Measurements from ENCODE around the gene SKAP1. TPM values are rescaled to one million over a fixed set of nuclear protein-coding genes. Genes with fewer than 3 reads are reported as not detected.
A peak's percentile ranks its signal among the peaks of the same experiment; 100 is the strongest.

SKAP1 gene
- total RNA-seq (100 to 1,000 TPM in 2 of 5 donors, 10 to 100 TPM in 3; 71.5 to 142 (median 80.4) TPM), total RNA-seq (15.9 to 105 (median 45.7) reads per million in 29 experiments)
- total RNA-seq (2013): 182 TPM

DNA sequence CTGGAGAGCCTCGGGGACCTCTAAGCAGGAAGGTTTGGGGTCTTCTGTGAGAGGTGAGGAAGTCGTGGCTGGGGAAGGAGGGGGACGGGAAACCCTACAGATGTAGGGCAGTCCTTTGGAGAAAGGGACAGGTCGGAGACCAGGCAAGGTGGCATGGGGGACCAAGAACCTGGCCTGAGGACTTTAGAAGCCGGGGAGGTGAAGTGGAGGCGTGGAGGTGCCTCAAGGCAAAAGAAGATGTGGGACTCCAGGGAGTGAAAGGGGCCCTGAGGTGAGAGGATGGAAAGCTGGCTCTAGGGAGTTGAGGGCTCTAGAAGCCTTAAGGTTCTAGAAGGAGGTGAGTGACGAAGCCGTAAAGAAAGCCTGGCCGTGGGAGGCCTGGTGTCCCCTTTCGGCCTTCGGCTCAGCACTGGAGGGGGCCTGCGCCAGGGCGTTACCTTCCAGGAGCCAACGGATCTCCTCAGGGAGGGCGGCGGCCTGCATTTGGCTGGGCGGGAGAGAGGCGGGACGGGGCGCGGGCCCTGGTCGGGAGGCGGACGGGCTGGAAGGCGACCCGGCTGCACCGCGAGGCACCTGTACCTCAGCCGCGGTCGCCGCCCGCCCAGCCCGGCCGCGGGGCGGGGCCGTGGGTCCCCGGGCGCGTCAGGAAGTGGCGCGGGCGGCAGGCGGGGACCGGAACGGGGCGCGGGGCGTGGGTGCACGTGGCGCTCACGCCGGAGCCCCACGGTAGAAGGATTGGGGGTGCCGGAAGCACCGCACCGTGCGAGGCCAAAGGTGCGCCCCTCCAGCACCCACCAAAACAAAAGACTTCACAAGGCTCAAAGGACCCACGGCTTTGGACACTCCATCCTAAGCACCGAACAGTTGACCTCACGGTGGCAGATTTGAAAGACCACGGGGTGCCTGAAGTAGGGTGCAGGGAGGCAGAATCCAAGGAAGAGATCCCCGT lies at the start of gene SKAP1:
SKAP1 (minus strand) TSS at position 577 of the 949 bp plus-strand sequence.
- Mint-ChIP-seq H3K4me1 (peaks cover 88 to 99% (median 89%) of the 10 kb centered on the region in 3 donors), H3K27me3 (no peaks in the 10 kb centered on the region), H3K4me3 (peak within 1 kb of the TSS; percentile 97 to 99 (median 98)), H3K36me3 (no peaks in the 10 kb centered on the region), H3K27ac (peak within 1 kb of the TSS; percentile 96 to 99), H3K9me3 (no peaks in the 10 kb centered on the region)
- ATAC-seq (replicated peaks in 1 of 4) (peak; percentile 72 to 87 (median 80)), DNase-seq (peak in 34 of 35 experiments; percentile 21 to 82 (median 54))
- peaks cover 31 to 61% of the 10 kb centered on the region in 2 experiments for H3K4me1 ChIP-seq (ENCODE audit: control insufficient read depth in 1 of 2, extremely low read depth in 1 of 2, insufficient read depth in 2 of 2, low read length in 2 of 2)
- H3K27me3 ChIP-seq (replicated peaks in 1 of 2; ENCODE audit: control insufficient read depth in 2 of 2, extremely low read depth in 1 of 2, insufficient read depth in 2 of 2, low read length in 1 of 2): no peaks in the 10 kb centered on the region
- H3K36me3 ChIP-seq (ENCODE audit: control insufficient read depth in 2 of 2, extremely low read depth in 1 of 2, insufficient read depth in 1 of 2, low read length in 1 of 2): peaks cover 0 to 2% of the 10 kb centered on the region in 2 donors
- ChIA-PET POLR2A (interaction anchor here in 1 of 2 donors (1.2 kb wide), 1 partner anchor 10 kb away, joined by 3 read pairs; no protein-coding TSS in a partner anchor), CTCF (no interaction called here)
- no peaks in the 10 kb centered on the region for H3K9me3 ChIP-seq
- H3K4me3 ChIP-seq (ENCODE audit: control insufficient read depth in 1 of 2, extremely low read depth in 1 of 2, low read length in 1 of 2): peak within 1 kb of the TSS; percentile 69 to 96
- under 1% methylated on average over 36 of the region's 65 CpGs for WGBS (ENCODE audit: insufficient coverage)
- peak within 1 kb of the TSS; percentile 96 for H3K27ac ChIP-seq (ENCODE audit: low read length)

- no peak overlapping the region for H3K4me3 Mint-ChIP-seq
These were observed 49.0 kb upstream of the SKAP1 start for GRCh38 chr17:48479014-48479402.

DNA sequence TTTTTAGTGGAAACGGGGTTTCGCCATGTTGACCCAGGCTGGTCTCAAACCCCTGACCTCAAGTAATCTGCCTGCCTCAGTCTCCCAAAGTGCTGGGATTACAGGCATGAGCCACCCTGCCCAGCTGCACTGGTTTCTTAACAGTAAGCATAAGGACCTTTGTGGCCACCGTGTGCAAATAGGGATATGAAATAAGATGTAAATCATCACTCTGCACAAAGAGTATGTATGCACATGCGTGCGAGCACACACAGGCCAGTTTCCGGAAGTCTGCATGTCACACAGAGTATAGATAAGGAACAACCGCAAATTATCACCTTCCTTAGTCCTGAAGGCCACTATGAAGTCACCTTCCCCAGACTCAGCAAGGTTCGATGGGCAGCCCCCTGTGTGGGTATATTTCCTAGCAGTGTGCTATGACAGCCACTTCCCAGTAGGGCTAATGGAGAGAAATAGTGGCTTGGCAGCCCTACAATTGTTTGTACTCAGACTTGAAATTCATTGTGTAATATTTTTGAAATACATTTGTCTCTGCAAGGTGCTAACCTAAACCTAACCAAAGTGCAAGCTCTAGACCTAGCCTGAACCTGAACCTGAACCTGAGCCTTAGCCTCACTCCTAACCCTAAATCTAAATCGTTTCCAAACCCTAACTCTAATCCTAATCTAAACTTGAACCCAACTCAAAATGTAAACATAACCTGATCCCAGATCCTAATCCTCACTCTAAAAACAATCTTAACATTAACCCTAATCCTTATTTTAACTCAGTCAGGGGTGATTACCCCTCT lies 48.4 kb upstream of the SKAP1 start:
- no peaks in the 10 kb centered on the region for H3K9me3 Mint-ChIP-seq
- Histone ChIP-seq H3K4me1 (ENCODE audit: control insufficient read depth in 1 of 2, extremely low read depth in 1 of 2, insufficient read depth in 2 of 2, low read length in 2 of 2) (peaks cover 3 to 16% of the 10 kb centered on the region in 2 experiments), H3K36me3 (ENCODE audit: control insufficient read depth in 2 of 2, extremely low read depth in 1 of 2, insufficient read depth in 1 of 2, low read length in 1 of 2) (no peaks in the 10 kb centered on the region), H3K27ac (ENCODE audit: low read length) (no peak overlapping the region), H3K27me3 (replicated peaks in 1 of 2; ENCODE audit: control insufficient read depth in 2 of 2, extremely low read depth in 1 of 2, insufficient read depth in 2 of 2, low read length in 1 of 2) (peaks cover 0 to under 1% of the 10 kb centered on the region in 2 experiments), H3K4me3 (ENCODE audit: control insufficient read depth in 1 of 2, extremely low read depth in 1 of 2, low read length in 1 of 2) (no peak overlapping the region), H3K9me3 (no peaks in the 10 kb centered on the region)
- H3K36me3 Mint-ChIP-seq: no peaks in the 10 kb centered on the region
- ATAC-seq (replicated peaks in 1 of 4) (peak; percentile 50 to 76 (median 62)), DNase-seq (peak in 13 of 35 experiments; percentile 7 to 58 (median 17))
- ChIA-PET POLR2A (interaction anchor here in 1 of 2 donors (0.6 kb wide), 1 partner anchor 78 kb away, joined by 5 read pairs; no protein-coding TSS in a partner anchor), CTCF (no interaction called here)
- no peak overlapping the region for H3K27ac Mint-ChIP-seq
- 48% methylated on average over 3 of the region's 9 CpGs for WGBS (ENCODE audit: insufficient coverage)
- peaks cover 0 to 3% of the 10 kb centered on the region in 2 donors for H3K27me3 Mint-ChIP-seq
- H3K4me1 Mint-ChIP-seq: peaks cover 7 to 16% (median 8%) of the 10 kb centered on the region in 3 donors
- no peak overlapping the region for H3K4me3 Mint-ChIP-seq

More at GRCh38 chr17:48479014-48479402, 49.0 kb upstream of the SKAP1 start:
- WGBS (ENCODE audit: insufficient coverage): no CpG with 5 or more reads among the region's 2 CpGs
- no peak for ATAC-seq (replicated peaks in 1 of 4)
- POLR2A ChIA-PET: interaction anchor here in 1 of 2 donors (0.6 kb wide), 1 partner anchor 78 kb away, joined by 5 read pairs; no protein-coding TSS in a partner anchor
- peaks cover 8 to 18% (median 8%) of the 10 kb centered on the region in 3 donors for H3K4me1 Mint-ChIP-seq
- no peaks in the 10 kb centered on the region for H3K36me3 Mint-ChIP-seq
- Histone ChIP-seq H3K36me3 (ENCODE audit: control insufficient read depth in 2 of 2, extremely low read depth in 1 of 2, insufficient read depth in 1 of 2, low read length in 1 of 2) (no peaks in the 10 kb centered on the region), H3K4me3 (ENCODE audit: control insufficient read depth in 1 of 2, extremely low read depth in 1 of 2, low read length in 1 of 2) (no peak overlapping the region), H3K4me1 (ENCODE audit: control insufficient read depth in 1 of 2, extremely low read depth in 1 of 2, insufficient read depth in 2 of 2, low read length in 2 of 2) (peaks cover 7 to 19% of the 10 kb centered on the region in 2 experiments), H3K27me3 (replicated peaks in 1 of 2; ENCODE audit: control insufficient read depth in 2 of 2, extremely low read depth in 1 of 2, insufficient read depth in 2 of 2, low read length in 1 of 2) (peaks cover 0 to 4% of the 10 kb centered on the region in 2 experiments), H3K27ac (ENCODE audit: low read length) (no peak overlapping the region), H3K9me3 (no peaks in the 10 kb centered on the region)
- peaks cover 0 to 3% of the 10 kb centered on the region in 2 donors for H3K27me3 Mint-ChIP-seq
- DNase-seq: no peak
- CTCF ChIA-PET: no interaction called here
- no peak overlapping the region for H3K27ac Mint-ChIP-seq
- no peaks in the 10 kb centered on the region for H3K9me3 Mint-ChIP-seq

DNA sequence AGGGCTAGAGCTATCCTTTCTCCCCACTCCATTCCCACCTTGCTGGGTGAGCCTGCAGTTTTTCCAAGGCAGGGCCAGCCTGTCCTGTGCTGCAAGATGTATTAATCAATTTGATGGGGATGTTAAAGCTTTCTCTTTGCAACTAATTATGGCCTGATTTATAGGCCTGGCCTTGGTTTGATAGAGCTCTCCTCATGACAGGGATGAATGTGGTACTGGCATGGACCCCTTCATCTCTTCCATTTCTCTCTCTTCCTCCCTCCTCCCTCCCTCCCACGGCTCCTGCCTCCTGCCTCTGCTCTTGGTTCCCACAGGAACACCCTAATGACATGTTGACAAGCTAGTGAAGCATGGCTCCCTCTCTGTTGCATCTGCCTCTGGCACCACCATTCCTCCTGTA lies 47.2 kb upstream of the SKAP1 start:
- H3K4me1 Mint-ChIP-seq: peaks cover 2 to 14% (median 8%) of the 10 kb centered on the region in 3 donors
- H3K4me1 ChIP-seq (ENCODE audit: control insufficient read depth in 1 of 2, extremely low read depth in 1 of 2, insufficient read depth in 2 of 2, low read length in 2 of 2): peaks cover 0 to 20% of the 10 kb centered on the region in 2 experiments
- H3K4me3 ChIP-seq (ENCODE audit: control insufficient read depth in 1 of 2, extremely low read depth in 1 of 2, low read length in 1 of 2): no peak overlapping the region
- H3K36me3 Mint-ChIP-seq: no peaks in the 10 kb centered on the region
- DNase-seq (no peak), ATAC-seq (replicated peaks in 1 of 4) (no peak)
- peaks cover 0 to 1% of the 10 kb centered on the region in 2 donors for H3K36me3 ChIP-seq (ENCODE audit: control insufficient read depth in 2 of 2, extremely low read depth in 1 of 2, insufficient read depth in 1 of 2, low read length in 1 of 2)
- peaks cover 0 to 3% of the 10 kb centered on the region in 2 donors for H3K27me3 Mint-ChIP-seq
- H3K4me3 Mint-ChIP-seq: no peak overlapping the region
- no peaks in the 10 kb centered on the region for H3K9me3 Mint-ChIP-seq
- no peaks in the 10 kb centered on the region for H3K27me3 ChIP-seq (replicated peaks in 1 of 2; ENCODE audit: control insufficient read depth in 2 of 2, extremely low read depth in 1 of 2, insufficient read depth in 2 of 2, low read length in 1 of 2)
- no peak overlapping the region for H3K27ac Mint-ChIP-seq
- no peak overlapping the region for H3K27ac ChIP-seq (ENCODE audit: low read length)
- CTCF ChIA-PET: interaction anchor here (0.6 to 0.8 kb wide), 3 partner anchors 10 to 397 kb away, joined by 3 to 6 read pairs (median 3); no protein-coding TSS in a partner anchor
- no peaks in the 10 kb centered on the region for H3K9me3 ChIP-seq
- POLR2A ChIA-PET: interaction anchor here (0.5 to 0.6 kb wide), 2 partner anchors 67 to 208 kb away, joined by 3 to 9 read pairs; no protein-coding TSS in a partner anchor
- 50% methylated on average over 1 of the region's 1 CpG for WGBS (ENCODE audit: insufficient coverage)

- H3K27me3 ChIP-seq (replicated peaks in 1 of 2; ENCODE audit: control insufficient read depth in 2 of 2, extremely low read depth in 1 of 2, insufficient read depth in 2 of 2, low read length in 1 of 2): no peaks in the 10 kb centered on the region
- H3K36me3 ChIP-seq (ENCODE audit: control insufficient read depth in 2 of 2, extremely low read depth in 1 of 2, insufficient read depth in 1 of 2, low read length in 1 of 2): peaks cover 0 to 3% of the 10 kb centered on the region in 2 donors
- no peak overlapping the region for H3K4me3 ChIP-seq (ENCODE audit: control insufficient read depth in 1 of 2, extremely low read depth in 1 of 2, low read length in 1 of 2)
- peak overlapping the region; percentile 35 for H3K27ac ChIP-seq (ENCODE audit: low read length)
- Mint-ChIP-seq H3K9me3 (no peaks in the 10 kb centered on the region), H3K36me3 (no peaks in the 10 kb centered on the region), H3K4me3 (no peak overlapping the region), H3K27me3 (no peaks in the 10 kb centered on the region), H3K4me1 (peaks cover 0 to 8% (median 0%) of the 10 kb centered on the region in 3 donors), H3K27ac (no peak overlapping the region)
- peak in 13 of 35 experiments; percentile 7 to 64 (median 15) for DNase-seq
- ATAC-seq (replicated peaks in 1 of 4): peak in 2 of 4 experiments; percentile 35 to 48
- CTCF ChIA-PET: interaction anchor here in 1 of 2 donors (0.7 to 2.7 kb wide), 3 partner anchors 44 to 137 kb away, joined by 3 to 10 read pairs (median 4); partner anchors contain the start of gene HOXB5
- 56% methylated on average over 2 of the region's 6 CpGs for WGBS (ENCODE audit: insufficient coverage)
- H3K4me1 ChIP-seq (ENCODE audit: control insufficient read depth in 1 of 2, extremely low read depth in 1 of 2, insufficient read depth in 2 of 2, low read length in 2 of 2): peaks cover 0 to 24% of the 10 kb centered on the region in 2 experiments
- H3K9me3 ChIP-seq: no peaks in the 10 kb centered on the region
- POLR2A ChIA-PET: interaction anchor here (0.6 to 0.7 kb wide), 4 partner anchors 15 to 443 kb away, joined by 3 to 5 read pairs (median 4); no protein-coding TSS in a partner anchor
These were observed 42.6 kb upstream of the SKAP1 start for GRCh38 chr17:48472411-48473281.

Measured in T-cell (primary cell).